Activated CD4-positive, alpha-beta T cell treated with anti-CD3 and anti-CD28 coated beads for 4 hours (primary cell): Measurements from ENCODE around the gene COL4A5.

Source experiments
- DNase-seq, 2 donors: peaks; one replicate each; pipeline ENCODE4 v3.0.0-alpha.2; 2020

The COL4A5 gene

DNA sequence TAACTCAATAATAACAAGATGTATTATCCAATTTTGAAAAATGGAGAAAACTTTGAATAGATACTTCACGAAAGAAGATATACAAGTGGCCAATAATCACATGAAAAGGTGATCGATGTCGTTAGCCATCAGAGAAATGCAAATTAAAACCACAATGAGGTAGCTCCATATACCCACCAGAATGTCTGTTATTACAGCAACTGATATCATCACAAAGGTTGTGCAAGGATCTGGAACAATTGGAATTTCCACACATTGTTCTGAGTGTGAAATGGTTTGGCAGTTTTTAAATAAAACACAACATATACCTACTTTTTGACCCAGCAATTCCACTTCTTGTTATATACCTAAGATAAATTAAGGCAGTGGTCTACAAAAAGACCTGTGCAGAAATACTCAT is 225.1 kb downstream of the COL4A5 start:
- no peak for DNase-seq

DNA sequence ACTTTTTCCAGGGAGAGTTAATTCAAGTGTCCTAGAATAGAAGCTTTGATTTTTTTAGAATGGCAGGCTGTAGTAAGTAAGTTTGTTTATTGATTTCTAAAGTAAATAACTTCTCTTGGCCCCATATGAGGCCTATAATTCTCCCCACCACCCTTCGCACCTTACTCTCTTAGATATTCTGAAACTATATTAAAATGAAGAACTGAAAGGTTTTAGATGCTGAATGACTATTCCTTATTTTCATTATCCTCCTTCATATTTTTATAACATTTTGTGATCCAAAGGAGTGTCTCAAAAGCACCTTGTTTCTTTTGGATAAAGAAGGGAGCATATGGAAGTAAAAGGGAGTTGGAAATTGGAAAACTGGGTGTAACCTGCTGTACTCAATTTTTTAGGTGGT is 226.5 kb downstream of the COL4A5 start:
- no peak for DNase-seq

DNA sequence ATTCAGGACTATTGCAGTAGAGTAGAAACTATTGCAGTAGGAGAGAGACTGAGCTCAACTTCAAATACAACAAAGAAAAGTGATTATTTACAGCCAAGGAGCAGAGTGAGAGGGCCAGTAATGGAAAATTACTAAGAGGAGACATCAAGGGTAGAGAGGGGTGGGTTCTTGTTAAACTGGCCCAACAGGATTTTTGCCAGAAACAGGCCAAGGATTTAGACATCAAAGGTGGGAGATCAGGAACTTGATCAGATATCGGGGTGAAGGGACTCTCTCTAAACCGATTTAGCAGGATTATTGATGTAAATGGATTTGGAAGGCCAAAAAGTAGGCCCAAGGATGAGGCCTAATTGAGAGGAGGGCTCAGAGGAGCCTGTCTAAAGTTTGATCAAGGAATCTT is 231.9 kb downstream of the COL4A5 start:
- no peak for DNase-seq

DNA sequence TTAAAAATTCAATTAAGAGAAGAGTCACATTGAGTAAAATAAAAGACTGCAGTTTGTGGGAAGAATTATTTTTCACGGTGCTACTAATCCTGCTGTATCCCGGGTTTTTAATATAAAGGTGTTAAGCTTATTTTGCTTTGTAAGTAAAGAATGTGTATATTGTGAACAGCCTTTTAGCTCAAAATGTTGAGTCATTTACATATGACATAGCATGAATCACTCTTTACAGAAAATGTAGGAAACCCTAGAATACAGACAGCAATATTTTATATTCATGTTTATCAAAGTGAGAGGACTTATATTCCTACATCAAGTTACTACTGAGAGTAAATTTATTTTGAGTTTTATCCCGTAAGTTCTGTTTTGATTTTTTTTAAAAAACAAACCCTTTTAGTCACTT is 257.1 kb downstream of the COL4A5 start:
- DNase-seq = no peak

DNA sequence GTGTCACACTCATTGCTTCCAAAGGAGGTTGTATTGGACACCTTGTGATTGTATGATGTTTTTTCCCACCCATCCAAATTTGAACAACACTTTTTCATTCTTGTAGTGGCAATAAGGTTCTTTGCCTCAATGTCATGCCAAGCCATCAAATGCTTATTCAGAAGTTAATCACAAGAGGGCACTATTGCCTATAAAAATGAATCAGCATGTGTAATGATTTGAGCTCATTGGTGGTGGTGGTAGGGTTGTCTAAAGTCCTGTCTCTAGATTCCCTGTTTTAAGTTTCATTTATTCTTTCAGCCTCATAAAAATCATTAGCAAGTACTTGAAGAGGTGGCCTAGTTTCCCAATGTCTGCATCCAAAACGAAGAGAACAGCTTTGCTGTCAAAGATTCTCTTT is 259.7 kb downstream of the COL4A5 start:
- DNase-seq = no peak

DNA sequence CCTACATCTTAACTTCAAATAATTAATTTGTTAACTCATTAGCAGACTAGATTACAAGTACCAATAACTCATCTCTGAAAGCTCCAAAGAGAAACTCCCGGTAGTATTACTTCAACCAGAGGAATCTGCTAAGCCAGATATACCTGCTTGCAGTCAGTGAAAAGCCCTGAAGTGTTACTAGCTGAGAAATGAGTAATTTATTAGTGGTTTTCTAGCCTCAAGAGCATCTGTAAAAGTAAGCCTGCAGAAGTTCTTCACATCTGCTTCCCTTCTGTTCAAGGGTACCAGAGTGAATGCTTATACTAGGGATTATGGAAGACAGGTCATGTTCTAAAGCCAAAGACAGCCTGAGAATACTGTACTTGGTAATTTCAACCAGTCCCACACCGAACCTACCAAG is 262.0 kb downstream of the COL4A5 start:
- no peak for DNase-seq

DNA sequence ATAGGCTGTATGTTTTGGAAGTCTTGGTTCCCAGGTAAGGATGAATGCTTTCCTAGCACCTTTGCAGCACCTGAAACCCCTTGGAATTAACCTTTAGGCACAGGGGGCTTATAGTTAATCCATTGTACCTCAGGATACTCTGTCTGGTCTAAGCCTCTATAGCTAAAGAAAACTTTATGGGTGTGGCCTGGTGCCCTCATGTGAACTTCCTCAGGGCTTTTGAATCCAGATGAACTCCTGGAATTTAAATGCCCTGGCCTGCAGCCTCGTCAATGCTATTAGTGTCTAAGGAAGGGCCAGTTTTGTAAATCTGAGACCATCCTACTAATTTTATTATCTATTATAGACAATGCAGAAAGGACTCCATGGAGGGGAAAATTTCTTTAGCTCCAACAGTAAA is 262.9 kb downstream of the COL4A5 start:
- DNase-seq = no peak

DNA sequence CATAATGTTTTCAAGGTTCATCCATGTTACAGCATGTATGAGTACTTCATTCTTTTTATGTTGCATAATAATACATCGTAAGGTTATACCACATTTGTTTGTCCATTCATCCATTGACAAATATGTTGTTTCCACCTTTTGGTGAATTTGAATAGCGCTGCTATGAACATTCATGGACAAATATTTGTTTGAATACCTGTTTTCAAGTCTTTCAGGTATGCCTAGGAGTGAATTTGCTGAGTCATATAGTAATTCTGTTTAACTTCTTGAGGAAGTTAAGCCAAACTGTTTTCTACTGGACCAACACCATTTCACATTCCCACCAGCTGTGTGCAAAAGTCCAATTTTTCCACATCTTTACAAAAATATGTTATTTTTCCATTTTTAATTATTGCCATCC is 265.2 kb downstream of the COL4A5 start:
- no peak for DNase-seq

DNA sequence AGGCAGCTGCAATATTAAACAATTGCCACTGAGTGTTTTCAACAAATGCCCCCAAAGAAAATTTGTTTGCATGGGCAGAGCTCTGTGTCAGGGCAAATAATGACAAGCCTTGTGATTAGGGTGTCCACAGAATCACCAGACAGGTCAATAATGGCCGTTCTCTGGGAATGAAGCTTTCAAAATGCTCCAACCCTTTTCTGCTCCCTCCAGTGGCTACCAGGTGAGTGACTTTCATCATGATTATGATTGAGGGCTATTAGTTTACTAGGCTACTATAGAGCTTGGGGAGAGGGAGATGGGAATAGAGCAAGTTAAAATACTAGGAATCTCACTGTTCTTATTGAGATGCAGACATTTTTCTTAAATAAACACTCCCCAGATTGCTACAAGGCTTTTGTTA is 273.2 kb downstream of the COL4A5 start:
- DNase-seq = no peak

DNA sequence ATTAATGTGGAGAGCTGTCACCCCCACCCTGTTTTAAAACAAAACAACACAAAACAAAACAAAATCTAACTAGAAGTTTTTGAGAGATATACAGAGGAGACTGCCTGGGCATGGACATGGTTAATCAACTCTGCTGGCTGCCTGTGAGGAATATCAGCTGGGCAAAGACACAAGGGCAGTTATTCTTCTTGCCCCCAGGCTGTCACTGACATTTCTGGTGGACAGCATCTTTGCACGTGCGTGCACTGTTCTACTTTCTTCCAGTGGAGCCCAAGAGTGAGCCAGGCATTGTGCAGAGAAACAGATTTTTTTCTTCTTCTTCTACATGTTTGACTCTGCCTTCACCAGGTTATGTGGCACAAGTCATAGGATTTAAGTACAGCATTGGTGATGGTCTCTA is 282.9 kb downstream of the COL4A5 start:
- DNase-seq = no peak

DNA sequence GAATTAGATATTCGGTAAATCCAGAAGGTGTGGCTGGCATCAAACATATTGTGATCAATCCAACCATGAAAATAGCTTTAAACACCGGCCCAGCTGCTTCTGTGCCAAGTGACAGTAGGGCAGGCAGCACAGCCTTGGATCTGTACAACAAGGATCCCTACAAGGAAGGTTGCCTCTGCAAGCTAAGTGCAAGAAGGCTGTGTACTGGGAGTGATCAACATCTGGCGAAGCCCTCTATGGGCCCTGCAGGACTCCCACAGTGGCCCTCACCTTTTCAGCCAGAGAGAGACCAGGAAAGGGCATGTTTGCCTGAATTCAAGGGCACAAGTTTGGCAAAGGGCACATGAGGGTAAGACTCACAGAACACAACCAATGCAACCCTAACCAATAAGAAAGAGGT is 287.1 kb downstream of the COL4A5 start:
- DNase-seq = no peak

DNA sequence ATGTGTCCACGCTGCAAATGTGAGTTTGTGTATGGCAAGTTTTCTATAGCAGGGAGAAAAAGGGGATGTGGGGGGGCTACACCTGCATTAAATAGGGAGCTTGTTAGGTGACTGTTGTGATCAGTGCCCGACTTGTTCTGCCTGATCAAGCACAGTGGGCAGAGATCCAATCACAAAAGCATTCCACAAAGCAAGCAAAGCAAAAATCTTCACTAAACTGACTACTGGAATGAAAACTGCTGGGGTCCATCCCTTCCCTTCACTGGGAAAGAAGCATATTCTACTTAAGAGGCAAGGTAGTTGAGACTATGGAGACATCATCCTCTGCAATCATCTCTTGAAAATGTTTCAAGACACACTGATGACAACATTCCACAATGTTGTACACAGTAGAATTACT is 291.5 kb downstream of the COL4A5 start:
- no peak for DNase-seq

DNA sequence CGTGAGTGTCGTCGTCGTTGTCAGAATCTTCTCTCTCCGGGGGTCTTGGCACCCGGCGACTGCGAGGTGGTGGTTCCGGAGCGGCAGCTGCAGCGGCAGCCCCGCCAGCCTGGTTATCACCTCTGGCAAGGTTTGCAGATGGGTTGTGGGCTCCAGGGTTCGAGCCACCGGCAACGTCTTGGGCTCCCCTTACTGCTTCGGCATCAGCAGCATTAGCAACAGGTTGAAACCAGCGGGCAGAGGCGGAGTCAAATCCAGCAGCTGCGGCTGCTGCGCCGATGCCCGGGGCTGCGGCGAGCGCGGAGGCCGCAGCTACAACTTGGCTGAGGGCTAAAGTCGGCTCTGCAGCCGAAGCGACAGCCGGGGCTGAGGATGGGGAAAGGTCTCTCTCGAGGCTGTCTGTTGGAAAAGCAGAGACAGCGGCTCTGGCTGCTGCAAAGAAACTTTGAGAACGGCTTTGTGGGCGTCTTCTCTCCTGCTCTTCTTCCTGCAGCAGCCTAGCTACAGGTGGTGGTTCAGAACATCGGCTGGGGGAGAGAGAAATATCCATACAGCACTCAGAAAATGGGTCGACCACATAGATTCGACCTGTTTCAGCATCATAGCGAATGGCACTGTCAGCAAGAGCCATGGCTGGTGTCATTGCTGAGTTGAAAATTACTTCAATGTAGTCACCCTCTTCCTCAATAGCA is 293.1 kb downstream of the COL4A5 start:
- DNase-seq = no peak

DNA sequence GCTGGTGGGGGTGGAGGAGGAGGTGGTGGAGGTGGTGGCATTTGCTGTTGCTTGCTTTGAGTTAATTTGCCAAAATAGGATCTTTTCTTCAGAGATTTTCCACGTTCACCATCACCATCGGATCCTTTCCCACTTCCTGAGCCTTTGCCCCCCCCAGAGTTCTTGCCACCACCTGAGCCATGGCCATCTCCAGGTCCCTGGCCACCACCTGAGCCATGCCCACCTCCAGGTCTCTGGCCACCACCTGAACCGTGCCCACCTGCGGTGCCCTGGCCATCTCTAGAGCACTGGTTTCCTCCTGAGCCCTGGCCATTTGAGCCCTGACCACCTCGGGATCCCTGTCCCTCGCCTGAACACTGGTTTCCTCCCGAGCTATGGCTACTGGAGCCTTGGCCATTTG is 294.8 kb downstream of the COL4A5 start:
- DNase-seq = no peak

DNA sequence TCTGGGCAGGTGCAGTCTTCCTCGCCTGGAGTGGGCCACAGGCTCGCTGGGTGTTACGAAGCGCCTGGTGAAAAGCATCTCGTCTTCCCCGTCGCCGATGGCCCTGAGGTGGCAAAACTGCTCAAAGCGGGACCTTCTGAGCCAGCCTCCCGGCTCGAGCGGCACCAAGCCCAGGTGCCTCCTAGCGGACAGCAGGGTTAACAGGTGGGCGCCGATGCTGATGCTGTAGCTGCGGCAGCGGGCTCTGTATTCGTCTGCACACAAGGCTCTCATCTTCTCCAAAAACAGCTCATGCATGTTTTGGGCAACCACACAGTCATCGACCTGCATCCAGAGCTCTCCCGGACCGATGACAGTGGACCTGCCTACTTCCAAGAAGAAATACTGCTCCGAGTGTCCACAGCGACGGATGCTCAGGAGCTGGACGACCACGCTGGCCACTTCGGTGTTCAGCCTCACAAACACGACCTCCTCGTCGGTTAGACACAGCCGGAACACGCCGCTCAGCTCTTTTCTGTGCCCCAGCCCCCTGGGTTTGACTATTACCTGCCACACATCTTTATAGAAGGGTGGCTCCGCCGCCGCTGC is 295.5 kb downstream of the COL4A5 start:
- DNase-seq = no peak

DNA sequence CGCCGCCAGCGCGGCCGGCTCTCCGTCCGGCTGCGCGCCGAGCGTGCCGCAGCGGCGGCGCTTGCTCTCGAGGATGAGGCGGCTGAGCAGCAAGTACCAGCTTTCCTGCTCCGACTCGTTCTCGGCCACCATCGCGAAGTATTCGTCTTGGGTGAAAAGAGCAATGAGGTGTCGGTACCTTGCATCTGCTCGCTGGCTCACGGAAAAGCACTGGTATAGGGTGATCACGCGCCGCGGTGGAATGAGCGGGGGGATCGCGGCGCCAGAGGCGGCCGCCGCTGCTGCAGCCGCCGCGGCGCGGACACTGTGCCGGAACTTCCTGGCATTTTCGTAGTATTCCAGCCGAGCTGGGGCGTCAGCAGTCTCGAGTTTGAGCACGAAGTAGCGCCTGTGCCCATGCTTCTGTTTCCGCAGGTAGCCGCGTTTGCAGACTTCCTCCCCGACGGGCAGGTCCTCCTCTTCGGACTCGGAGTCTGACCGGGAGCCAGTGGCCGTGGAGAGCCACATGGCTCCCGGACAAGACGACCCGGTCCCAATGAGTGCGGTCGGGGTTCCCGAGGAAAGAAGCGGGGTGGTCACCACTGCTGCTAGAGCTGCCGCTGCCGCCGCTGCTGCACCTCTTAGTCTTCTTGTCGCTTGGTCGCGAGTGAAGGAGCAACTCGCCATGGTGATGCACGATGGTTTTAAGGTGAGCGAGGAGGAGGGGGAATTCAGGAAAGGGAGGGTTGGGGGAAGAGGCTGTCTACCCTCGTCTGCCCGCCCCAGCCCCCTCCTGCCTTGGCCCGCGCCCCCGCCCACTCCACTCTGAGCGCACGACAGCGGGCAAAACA is 296.3 kb downstream of the COL4A5 start:
- DNase-seq = no peak

DNA sequence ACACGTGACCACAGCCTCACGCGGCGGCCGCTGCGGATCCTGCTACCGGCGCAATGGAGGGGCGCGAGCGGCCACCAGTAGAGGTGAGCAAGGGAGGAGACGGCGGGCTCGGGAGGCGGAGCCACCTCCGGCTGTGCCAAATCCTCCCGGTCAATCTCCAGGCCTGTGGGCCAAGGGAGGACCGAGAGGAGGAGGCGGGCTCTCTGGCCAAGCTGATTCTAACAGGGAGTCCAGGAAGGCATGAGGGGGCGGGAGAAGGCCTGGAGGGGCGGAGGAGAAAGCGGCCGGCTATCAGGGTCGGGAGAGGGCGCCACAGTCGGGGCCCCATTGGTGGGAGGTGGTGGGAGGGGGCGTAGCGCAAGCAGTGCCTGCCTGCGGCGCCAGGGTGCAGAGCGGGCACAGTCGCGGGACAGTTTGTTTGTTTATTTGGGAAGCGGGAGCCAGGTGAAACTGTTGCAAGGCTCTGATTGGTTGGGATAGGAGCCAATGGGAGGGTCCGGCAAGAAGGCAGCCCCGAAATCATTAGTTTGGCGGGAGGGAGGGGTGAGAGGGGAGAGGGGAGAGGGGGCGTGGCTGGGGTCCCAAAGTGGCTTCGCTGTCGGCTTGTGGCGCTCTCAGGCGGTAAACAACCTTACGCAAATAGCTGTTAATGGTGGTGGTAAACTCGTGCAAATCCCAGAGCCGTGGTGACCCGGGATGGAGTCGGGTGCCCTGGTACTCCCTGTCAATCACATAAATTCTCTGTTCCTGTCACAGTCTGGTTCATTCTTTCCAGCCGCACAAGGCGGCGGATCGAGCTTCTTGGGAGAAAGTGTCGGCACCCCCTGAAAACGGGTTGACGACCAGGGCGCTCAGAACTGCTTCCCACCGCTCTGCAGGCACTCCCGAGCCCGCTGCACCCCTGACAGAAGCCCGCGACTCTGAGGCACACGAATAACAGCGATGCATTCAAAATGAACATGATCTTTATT is 297.2 kb downstream of the COL4A5 start, which contains the start of gene IRS4:
Gene IRS4, minus strand, starts transcription at position 55 of the 971 bp plus-strand sequence.
- no peak for DNase-seq

DNA sequence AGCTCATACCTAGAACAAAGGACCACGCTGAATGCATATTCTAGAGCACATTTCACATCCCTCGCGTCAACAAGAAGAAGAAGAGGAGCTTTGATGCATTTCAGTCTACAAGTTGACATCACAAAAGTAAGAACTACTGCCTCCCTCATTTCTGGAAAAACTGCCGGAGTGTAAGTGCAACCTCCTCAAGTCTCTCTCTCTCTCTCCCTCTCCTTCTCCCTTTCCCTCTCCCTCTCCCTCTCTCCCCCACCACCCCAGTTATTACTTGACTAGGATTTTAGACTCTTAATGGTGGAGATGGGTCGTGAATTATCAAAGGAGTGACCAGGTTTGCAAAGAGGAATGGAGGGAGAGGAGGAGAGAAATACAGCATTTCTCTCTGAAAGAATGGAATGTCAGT is 298.1 kb downstream of the COL4A5 start:
- no peak for DNase-seq

DNA sequence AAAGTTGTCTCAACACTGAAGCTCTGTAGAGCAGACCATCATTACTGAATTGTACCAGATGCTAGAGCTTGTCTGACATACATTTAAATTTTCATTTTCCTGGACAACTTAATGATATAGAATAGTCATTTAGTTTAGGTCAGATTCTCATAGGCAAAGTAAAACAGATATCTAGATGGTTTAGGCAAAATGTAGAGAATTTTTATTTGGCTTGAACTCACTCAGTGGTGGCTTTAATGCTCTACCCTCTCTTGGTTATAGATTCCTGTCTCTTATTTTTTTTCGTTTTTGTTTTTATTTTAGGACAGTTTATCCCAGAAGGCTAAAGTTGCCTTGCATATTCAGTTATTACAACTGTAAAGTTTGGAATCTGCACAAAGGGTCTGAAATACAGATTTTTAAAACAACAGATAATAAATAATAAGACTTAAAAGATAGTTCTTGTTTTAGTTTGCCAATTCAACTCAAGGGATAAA is 300.7 kb downstream of the COL4A5 start:
- DNase-seq = no peak
